Lower leg skin (tissue), 3 donors: Measurements from ENCODE around the gene FAM169A.

Experiments
- POLR2A ChIP-seq, 2 donors: fragments of 450-650 bp; IDR thresholded peaks; one replicate each; pipeline ENCODE4 v1.6.1; 2016 to 2017; ENCODE audit warnings: antibody characterized with exemption in 2 of 2, mild to moderate bottlenecking in 1 of 2, moderate library complexity in 1 of 2
- TF ChIP-seq, protein P1 (sequence below), 3 donors: fragments of 450-650 bp; IDR thresholded peaks; one replicate each; pipeline ENCODE4 v1.5.1; 2016; ENCODE audit warnings: antibody characterized with exemption in 3 of 3, mild to moderate bottlenecking in 3 of 3, moderate library complexity in 2 of 3

- TF ChIP-seq, protein P1, sequence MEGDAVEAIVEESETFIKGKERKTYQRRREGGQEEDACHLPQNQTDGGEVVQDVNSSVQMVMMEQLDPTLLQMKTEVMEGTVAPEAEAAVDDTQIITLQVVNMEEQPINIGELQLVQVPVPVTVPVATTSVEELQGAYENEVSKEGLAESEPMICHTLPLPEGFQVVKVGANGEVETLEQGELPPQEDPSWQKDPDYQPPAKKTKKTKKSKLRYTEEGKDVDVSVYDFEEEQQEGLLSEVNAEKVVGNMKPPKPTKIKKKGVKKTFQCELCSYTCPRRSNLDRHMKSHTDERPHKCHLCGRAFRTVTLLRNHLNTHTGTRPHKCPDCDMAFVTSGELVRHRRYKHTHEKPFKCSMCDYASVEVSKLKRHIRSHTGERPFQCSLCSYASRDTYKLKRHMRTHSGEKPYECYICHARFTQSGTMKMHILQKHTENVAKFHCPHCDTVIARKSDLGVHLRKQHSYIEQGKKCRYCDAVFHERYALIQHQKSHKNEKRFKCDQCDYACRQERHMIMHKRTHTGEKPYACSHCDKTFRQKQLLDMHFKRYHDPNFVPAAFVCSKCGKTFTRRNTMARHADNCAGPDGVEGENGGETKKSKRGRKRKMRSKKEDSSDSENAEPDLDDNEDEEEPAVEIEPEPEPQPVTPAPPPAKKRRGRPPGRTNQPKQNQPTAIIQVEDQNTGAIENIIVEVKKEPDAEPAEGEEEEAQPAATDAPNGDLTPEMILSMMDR (IDR thresholded peaks at IDR 0.05): no peak
- TF ChIP-seq POLR2A (IDR thresholded peaks at IDR 0.05): no peak
Measured at GRCh38 chr5:74837115-74837514, 29.1 kb downstream of the FAM169A start.
